H1 (cell line): Measurements from ENCODE around the gene CASTOR1. TPM values are rescaled to one million over a fixed set of nuclear protein-coding genes. Genes with fewer than 3 reads are reported as not detected.

Experiments used
- CTCF ChIA-PET: fragments of 300-600 bp; sonication (Branson Sonifier 250); formaldehyde crosslinking; loops from one replicate; lab custom pipeline; 2021; ENCODE audit not compliant: partially characterized antibody; lab: Charles Lee
- POLR2A ChIA-PET: fragments of 300-600 bp; sonication (Branson Sonifier 250); formaldehyde crosslinking; loops from one replicate; lab custom pipeline; 2021; ENCODE audit warnings: inconsistent platforms; ENCODE audit not compliant: partially characterized antibody; lab: Charles Lee
- DNase-seq, 2 experiments: peaks; one replicate each; pipeline versions ENCODE4 v3.0.0 to v3.0.0-alpha.2; 2010 to 2022; ENCODE audit warnings: low spot score in 2 of 2, low read depth in 1 of 2, mixed read lengths in 1 of 2
- FAIRE-seq: peaks from 2 replicates; lab custom pipeline; 2011; peaks lifted over from hg19 to GRCh38; lab: Jason Lieb, UNC
- H2AFZ ChIP-seq: 2 replicates; pipeline ENCODE4 v1.8.1; 2012; ENCODE audit warnings: low read length, inconsistent platforms
- H2AK5ac ChIP-seq: 2 replicates; pipeline ENCODE4 v1.6.1; 2013; ENCODE audit warnings: low read depth, low read length
- H2BK120ac ChIP-seq: replicated peaks from 2 replicates; pipeline ENCODE3; 2013; ENCODE audit warnings: low read depth, low read length, inconsistent platforms
- H2BK12ac ChIP-seq: 2 replicates; pipeline ENCODE4 v1.6.1; 2013; ENCODE audit warnings: low read depth, low read length
- H2BK15ac ChIP-seq: 2 replicates; pipeline ENCODE4 v1.6.1; 2013; ENCODE audit warnings: low read length
- H2BK20ac ChIP-seq: 2 replicates; pipeline ENCODE4 v1.6.1; 2013; ENCODE audit warnings: low read length
- H2BK5ac ChIP-seq: 2 replicates; pipeline ENCODE4 v1.6.1; 2013; ENCODE audit warnings: low read depth, low read length
- H3K14ac ChIP-seq: 2 replicates; pipeline ENCODE4 v1.6.1; 2013; ENCODE audit warnings: inconsistent platforms; ENCODE audit not compliant: insufficient read length
- H3K18ac ChIP-seq: 2 replicates; pipeline ENCODE4 v1.6.1; 2013; ENCODE audit warnings: low read length; ENCODE audit errors: extremely low read depth
- H3K23ac ChIP-seq: 2 replicates; pipeline ENCODE4 v1.6.1; 2013; ENCODE audit warnings: inconsistent platforms; ENCODE audit not compliant: insufficient read length
- H3K23me2 ChIP-seq: 2 replicates; pipeline ENCODE4 v1.6.1; 2013; ENCODE audit warnings: low read depth, low read length
- H3K27ac ChIP-seq: 2 replicates; pipeline ENCODE4 v1.6.1; 2011; ENCODE audit warnings: low read depth, low read length, inconsistent platforms
- H3K27me3 ChIP-seq, 4 experiments: replicated peaks in 1 of 4; 1 replicate in 1 of 4; 2 replicates in 3 of 4; pipeline versions ENCODE4 v1.6.1 to v1.8.1; 2011 to 2013; ENCODE audit warnings: low read length in 3 of 4, mild to moderate bottlenecking in 3 of 4, inconsistent platforms in 2 of 4, mixed read lengths in 2 of 4, moderate library complexity in 1 of 4; ENCODE audit not compliant: control insufficient read depth in 3 of 4, insufficient read depth in 3 of 4; ENCODE audit errors: extremely low read depth in 1 of 4
- H3K36me3 ChIP-seq, 4 experiments: 2 replicates each; pipeline versions ENCODE4 v1.6.1 to v1.8.1; 2011 to 2013; ENCODE audit warnings: mild to moderate bottlenecking in 4 of 4, low read length in 3 of 4, moderate library complexity in 2 of 4, control low read depth in 1 of 4, inconsistent platforms in 1 of 4; ENCODE audit not compliant: insufficient read depth in 4 of 4, control insufficient read depth in 2 of 4
- H3K4ac ChIP-seq: replicated peaks from 2 replicates; pipeline ENCODE3; 2013; ENCODE audit warnings: low read length, low read depth, mixed read lengths, inconsistent platforms; ENCODE audit not compliant: insufficient read length
- H3K4me1 ChIP-seq, 4 experiments: replicated peaks in 1 of 4; 1 replicate in 1 of 4; 2 replicates in 3 of 4; pipeline versions ENCODE4 v1.6.1 to v1.8.1; 2011 to 2013; ENCODE audit warnings: low read length in 3 of 4, inconsistent platforms in 2 of 4, mixed read lengths in 1 of 4; ENCODE audit not compliant: insufficient read depth in 4 of 4, control insufficient read depth in 3 of 4
- H3K4me2 ChIP-seq, 2 experiments: 2 replicates each; pipeline versions ENCODE4 v1.6.1 to v1.8.1; 2011 to 2013; ENCODE audit warnings: low read depth in 2 of 2, low read length in 2 of 2, control low read depth in 1 of 2, inconsistent platforms in 1 of 2, mild to moderate bottlenecking in 1 of 2; ENCODE audit not compliant: insufficient read depth in 1 of 2
- H3K4me3 ChIP-seq, 4 experiments: fragments of 200-600, 300-600 bp in 1 of 4; sonication (generic), shearing (Covaris generic), sonication (Bioruptor Twin) in 1 of 4; 2 replicates each; pipeline versions ENCODE4 v1.5.1 to v1.8.1; 2011 to 2016; ENCODE audit warnings: low read length in 4 of 4, low read depth in 3 of 4, control low read depth in 2 of 4, inconsistent platforms in 2 of 4, mild to moderate bottlenecking in 2 of 4, mixed read lengths in 1 of 4, moderate library complexity in 1 of 4; ENCODE audit not compliant: insufficient read depth in 2 of 4; ENCODE audit errors: extremely low read depth in 1 of 4
- H3K56ac ChIP-seq: replicated peaks from 2 replicates; pipeline ENCODE3; 2013; ENCODE audit warnings: low read depth, mild to moderate bottlenecking, mixed read lengths, low read length, inconsistent platforms; ENCODE audit not compliant: insufficient read length
- H3K79me1 ChIP-seq: 2 replicates; pipeline ENCODE4 v1.6.1; 2013; ENCODE audit warnings: low read depth, low read length, control low read depth
- H3K79me2 ChIP-seq, 2 experiments: 2 replicates each; pipeline versions ENCODE4 v1.6.1 to v1.8.1; 2012 to 2013; ENCODE audit warnings: low read length in 2 of 2, mild to moderate bottlenecking in 2 of 2, inconsistent platforms in 1 of 2; ENCODE audit not compliant: insufficient read depth in 2 of 2, control insufficient read depth in 1 of 2
- H3K9ac ChIP-seq, 4 experiments: replicated peaks in 1 of 4; 1 replicate in 1 of 4; 2 replicates in 3 of 4; pipeline versions ENCODE4 v1.6.1 to v1.8.1; 2011 to 2013; ENCODE audit warnings: low read depth in 3 of 4, low read length in 3 of 4, control low read depth in 2 of 4, mild to moderate bottlenecking in 2 of 4, moderate library complexity in 2 of 4, inconsistent platforms in 1 of 4; ENCODE audit errors: extremely low read depth in 1 of 4
- H3K9me3 ChIP-seq, 2 experiments: 2 replicates each; pipeline versions ENCODE4 v1.6.1 to v1.8.1; 2012 to 2013; ENCODE audit warnings: mild to moderate bottlenecking in 2 of 2, moderate library complexity in 2 of 2, control low read depth in 1 of 2, inconsistent platforms in 1 of 2, low read depth in 1 of 2, low read length in 1 of 2, mixed read lengths in 1 of 2; ENCODE audit not compliant: insufficient read depth in 2 of 2
- H4K20me1 ChIP-seq, 2 experiments: replicated peaks in 1 of 2; 2 replicates each; pipeline versions ENCODE3 to v1.8.1; 2011 to 2013; ENCODE audit warnings: inconsistent platforms in 2 of 2, low read length in 2 of 2, mild to moderate bottlenecking in 1 of 2; ENCODE audit not compliant: insufficient read depth in 2 of 2, control insufficient read depth in 1 of 2
- H4K5ac ChIP-seq: 2 replicates; pipeline ENCODE4 v1.6.1; 2013; ENCODE audit warnings: low read length, low read depth, mixed read lengths, inconsistent platforms; ENCODE audit not compliant: insufficient read length
- H4K8ac ChIP-seq: 2 replicates; pipeline ENCODE4 v1.8.0; 2013; ENCODE audit warnings: mild to moderate bottlenecking, moderate library complexity, low read length, inconsistent platforms; ENCODE audit not compliant: insufficient read depth; ENCODE audit errors: extremely low read depth
- H4K91ac ChIP-seq: replicated peaks from 2 replicates; pipeline ENCODE3; 2013; ENCODE audit warnings: low read length, mixed read lengths, inconsistent platforms; ENCODE audit not compliant: insufficient read length
- SAP30 ChIP-seq: fragments of 300-600 bp; sonication (generic); IDR thresholded peaks from 2 replicates; pipeline ENCODE4 v1.7.1; 2012; ENCODE audit warnings: low read length, moderate library complexity, mild to moderate bottlenecking, inconsistent platforms; ENCODE audit not compliant: insufficient read depth, insufficient replicate concordance
- SIN3A ChIP-seq, 2 experiments: IDR thresholded peaks in 1 of 2; conservative IDR thresholded peaks in 1 of 2; 2 replicates each; pipeline ENCODE4 v1.6.1; 2011 to 2012; ENCODE audit warnings: low read length in 2 of 2, improper control_type of control experiment in 1 of 2, low read depth in 1 of 2, mild to moderate bottlenecking in 1 of 2
- WGBS, 2 experiments: shearing (Covaris generic) in 1 of 2; methylation state at CpG; one replicate each; pipeline versions ENCODE4 v1.1.6 to v1.1.7; 2013 to 2015; ENCODE audit warnings: low lambda C conversion rate in 2 of 2, mixed read lengths in 2 of 2, inconsistent platforms in 1 of 2, low coverage in 1 of 2, missing lambda C conversion rate in 1 of 2; ENCODE audit not compliant: insufficient replicate concordance in 2 of 2, insufficient coverage in 1 of 2, insufficient read length in 1 of 2; ENCODE audit errors: extremely low coverage in 1 of 2, missing lambda C conversion rate in 1 of 2; 5-methylcytosine and 5-hydroxymethylcytosine counted together
- polyA plus RNA-seq, 7 experiments: library from polyadenylated mRNA; depleted of rRNA in 3 of 7; stranded (reverse) in 5 of 7; unstranded in 2 of 7; fragments of >200 nt in 5 of 7; fragments of 200-250 nt in 2 of 7; gene quantifications; 1 replicate in 5 of 7; 2 replicates in 1 of 7; 4 replicates in 1 of 7; pipeline versions ENCODE4 v1.2.1 to v1.2.3, GENCODE V29; 2011 to 2013; ENCODE audit warnings: missing spikeins in 2 of 7, mixed read lengths in 2 of 7
- total RNA-seq: library from RNA; stranded (reverse); fragmentation: NEBNext Ultra II Directional; extraction: Animal tissue kit (Norgen Biotek cat#: 25700); gene quantifications from 2 replicates; pipeline ENCODE4 v1.2.1, GENCODE V29; 2021

Gene CASTOR1
- total and polyA plus RNA-seq, 2 of the 8 experiments (the other 6 are each of a cell fraction or from before 2014, with no cell fraction given): 10.3 to 36.0 TPM

GRCh38 chr22:30235687-30236170 is 53.6 kb downstream of the CASTOR1 start:
- Histone ChIP-seq H3K4me3 (no peak overlapping the region), H2BK20ac (peak overlapping the region; percentile 51; the same call in 1 of the 2 replicates), H3K79me2 (no peaks in the 10 kb centered on the region), H3K27ac (no peak overlapping the region), H2BK120ac (no peak overlapping the region), H3K4ac (no peak overlapping the region), H3K18ac (no peak overlapping the region; the same call in 1 of the 2 replicates), H3K56ac (no peak overlapping the region), H3K79me1 (no peaks in the 10 kb centered on the region), H3K36me3 (no peaks in the 10 kb centered on the region), H2BK5ac (peak overlapping the region; percentile 26; the same call in 1 of the 2 replicates), H4K5ac (no peak overlapping the region), H2AFZ (no peak overlapping the region), H3K14ac (no peak overlapping the region), H3K23me2 (no peaks in the 10 kb centered on the region), H3K9me3 (no peaks in the 10 kb centered on the region), H3K9ac (no peak overlapping the region), H2BK12ac (peak overlapping the region; percentile 90; the same call in 1 of the 2 replicates), H3K23ac (no peak overlapping the region), H4K20me1 (no peaks in the 10 kb centered on the region), H3K4me2 (no peak overlapping the region), H3K27me3 (no peaks in the 10 kb centered on the region), H4K91ac (peak overlapping the region; percentile 55), H2BK15ac (0 out of 2 replicates have a peak overlapping the region, but pooled peaks have one; percentile 72), H3K4me1 (peaks cover 8 to 29% (median 18%) of the 10 kb centered on the region in 4 experiments), H4K8ac (peak overlapping the region; percentile 26), H2AK5ac (no peak overlapping the region)
- CTCF ChIA-PET: interaction anchor here (4.7 kb wide), 1 partner anchor 128 kb away, joined by 23 read pairs; no protein-coding TSS in a partner anchor
- POLR2A ChIA-PET: interaction anchor here (1.0 to 1.5 kb wide), 3 partner anchors 12 to 39 kb away, joined by 3 read pairs; no protein-coding TSS in a partner anchor
- FAIRE-seq (no peak), DNase-seq (no peak)
- 0 out of 4 replicates have a peak, but pooled peaks of 1 of the 2 experiments have one; percentile 33 for TF ChIP-seq SIN3A (conservative IDR thresholded peaks at IDR 0.05 in 1 of 2, IDR thresholded peaks at IDR 0.05 in 1 of 2; ENCODE audit: low read depth in 1 of 2, low read length in 2 of 2)
- TF ChIP-seq SAP30: no peak
- WGBS, 2 experiments: 39% methylated on average over 7 of the region's 10 CpGs; no CpG with 5 or more reads in 1 of the 2 experiments
